Endothelial cell of umbilical vein (primary cell): ENCODE data around the gene ZNF529. TPM values are rescaled to one million over a fixed set of nuclear protein-coding genes. Genes with fewer than 3 reads are reported as not detected.

ENCODE experiments used
- BruUV-seq: library from RNA; stranded (reverse); fragments of 400-500 nt; replicated peaks from 2 replicates; lab custom pipeline; 2021; lab: Mats Ljungman, UMichigan
- CTCF ChIA-PET: fragments of 300-600, 350-600 bp; sonication (Branson Sonifier 250); formaldehyde crosslinking; loops from one replicate; lab custom pipeline; 2021; ENCODE audit warnings: antibody characterized with exemption, inconsistent platforms; lab: Charles Lee
- POLR2A ChIA-PET: fragments of 300-600, 350-600 bp; sonication (Branson Sonifier 250); formaldehyde crosslinking; loops from one replicate; lab custom pipeline; 2021; ENCODE audit warnings: antibody characterized with exemption, inconsistent platforms; lab: Charles Lee
- DNase-seq: peaks from one replicate; pipeline ENCODE4 v3.0.0-alpha.2; 2011; ENCODE audit warnings: low read depth, low spot score
- FAIRE-seq: peaks from 2 replicates; lab custom pipeline; 2011; peaks lifted over from hg19 to GRCh38; lab: Jason Lieb, UNC
- H2AFZ ChIP-seq: 2 replicates; pipeline ENCODE4 v1.6.0; 2012; ENCODE audit warnings: low read depth, low read length, control low read depth, inconsistent platforms
- H3K27ac ChIP-seq: 2 replicates; pipeline ENCODE4 v1.5.1; 2011; ENCODE audit warnings: low read depth, mild to moderate bottlenecking, control low read depth, low read length, moderate library complexity; ENCODE audit not compliant: insufficient read depth
- H3K27me3 ChIP-seq, 2 experiments: 2 replicates each; pipeline versions ENCODE4 v1.6.0 to v1.6.1; 2011; ENCODE audit warnings: low read length in 2 of 2, mixed read lengths in 1 of 2; ENCODE audit not compliant: control insufficient read depth in 2 of 2, insufficient read depth in 2 of 2
- H3K36me3 ChIP-seq, 2 experiments: 2 replicates in 1 of 2; 3 replicates in 1 of 2; pipeline ENCODE4 v1.5.1; 2011; ENCODE audit warnings: low read length in 2 of 2, mild to moderate bottlenecking in 1 of 2, moderate library complexity in 1 of 2; ENCODE audit not compliant: control insufficient read depth in 2 of 2, insufficient read depth in 2 of 2; ENCODE audit errors: extremely low read depth in 1 of 2
- H3K4me1 ChIP-seq: 3 replicates; pipeline ENCODE4 v1.5.1; 2011; ENCODE audit warnings: mild to moderate bottlenecking, low read length; ENCODE audit not compliant: control insufficient read depth, insufficient read depth; ENCODE audit errors: extremely low read depth
- H3K4me2 ChIP-seq: 2 replicates; pipeline ENCODE4 v1.6.1; 2011; ENCODE audit warnings: low read length, control low read depth, mixed read lengths; ENCODE audit not compliant: insufficient read depth
- H3K4me3 ChIP-seq, 3 experiments: fragments of 200-600 bp in 1 of 3; sonication (generic), shearing (Covaris generic) in 1 of 3; replicated peaks in 1 of 3; 2 replicates each; pipeline ENCODE4 v1.5.1; 2011 to 2016; ENCODE audit warnings: control low read depth in 3 of 3, low read length in 3 of 3, mild to moderate bottlenecking in 2 of 3, inconsistent platforms in 1 of 3, low read depth in 1 of 3, moderate library complexity in 1 of 3; ENCODE audit not compliant: insufficient read depth in 1 of 3
- H3K79me2 ChIP-seq: 2 replicates; pipeline ENCODE4 v1.6.0; 2012; ENCODE audit warnings: low read length, inconsistent platforms; ENCODE audit not compliant: control insufficient read depth, insufficient read depth
- H3K9ac ChIP-seq: replicated peaks from 2 replicates; pipeline ENCODE3; 2011; ENCODE audit warnings: low read length, control low read depth; ENCODE audit not compliant: insufficient read depth; ENCODE audit errors: extremely low read depth
- H3K9me1 ChIP-seq: replicated peaks from 3 replicates; pipeline ENCODE4 v1.6.0; 2011; ENCODE audit warnings: mild to moderate bottlenecking, low read length; ENCODE audit not compliant: control insufficient read depth, insufficient read depth; ENCODE audit errors: extremely low read depth
- H3K9me3 ChIP-seq: replicated peaks from 2 replicates; pipeline ENCODE4 v1.5.1; 2012; ENCODE audit warnings: low read length, inconsistent platforms; ENCODE audit not compliant: control insufficient read depth, insufficient read depth
- H4K20me1 ChIP-seq: replicated peaks from 2 replicates; pipeline ENCODE3; 2011; ENCODE audit warnings: mild to moderate bottlenecking, low read length; ENCODE audit not compliant: control insufficient read depth, insufficient read depth; ENCODE audit errors: extremely low read depth
- CTCF ChIP-seq, 2 donors: IDR thresholded peaks; 1 replicate in 1 of 2; 2 replicates in 1 of 2; pipeline ENCODE4 v1.5.1; 2011; ENCODE audit warnings: low read length in 2 of 2, mild to moderate bottlenecking in 2 of 2, moderate library complexity in 2 of 2, control low read depth in 1 of 2, inconsistent platforms in 1 of 2, low read depth in 1 of 2; ENCODE audit not compliant: insufficient read depth in 1 of 2; ENCODE audit errors: extremely low read depth in 1 of 2
- EZH2 ChIP-seq: IDR thresholded peaks from 2 replicates; pipeline ENCODE4 v1.6.1; 2012; ENCODE audit warnings: borderline replicate concordance, low read depth, mild to moderate bottlenecking, moderate library complexity, low read length, inconsistent platforms; ENCODE audit not compliant: severe bottlenecking
- FOS ChIP-seq: IDR thresholded peaks from 2 replicates; pipeline ENCODE4 v1.6.1; 2011; ENCODE audit warnings: mild to moderate bottlenecking, low read length, moderate library complexity, borderline replicate concordance; ENCODE audit not compliant: insufficient read depth
- GATA2 ChIP-seq: IDR thresholded peaks from 2 replicates; pipeline ENCODE4 v1.7.0; 2011; ENCODE audit warnings: low read depth, mild to moderate bottlenecking, moderate library complexity, mixed read lengths, low read length; ENCODE audit not compliant: insufficient read length, insufficient read depth
- JUN ChIP-seq: IDR thresholded peaks from 2 replicates; pipeline ENCODE4 v1.6.1; 2011; ENCODE audit warnings: borderline replicate concordance, low read depth; ENCODE audit not compliant: insufficient read length, insufficient read depth
- MAX ChIP-seq: IDR thresholded peaks from 2 replicates; pipeline ENCODE4 v1.6.1; 2011; ENCODE audit not compliant: insufficient read depth, insufficient read length
- MYC ChIP-seq: IDR thresholded peaks from one replicate; pipeline ENCODE4 v1.6.1; 2011; ENCODE audit warnings: mild to moderate bottlenecking, low read depth, low read length
- POLR2A ChIP-seq: IDR thresholded peaks from 2 replicates; pipeline ENCODE4 v1.6.1; 2012; ENCODE audit warnings: low read depth, mild to moderate bottlenecking, control low read depth, low read length
- POLR2AphosphoS5 ChIP-seq: IDR thresholded peaks from 2 replicates; pipeline ENCODE4 v1.6.1; 2012; ENCODE audit warnings: low read depth, mild to moderate bottlenecking, control low read depth, low read length, moderate library complexity; ENCODE audit not compliant: insufficient read depth
- dilution Hi-C: fragments of 300-500 bp; cut with MboI; formaldehyde crosslinking; loops from one replicate; pipeline ENCODE4 v1.15.0; 2019; ENCODE audit warnings: low sequenced_read_pairs; ENCODE audit not compliant: extremely low pct_ligation_motif_present
- intact Hi-C: fragments of 100-400 bp; cut with micrococcal nuclease; formaldehyde crosslinking; loops from one replicate; pipeline ENCODE4 v1.10.0; 2022
- polyA plus RNA-seq, 4 experiments: library from polyadenylated mRNA; depleted of rRNA in 3 of 4; stranded (reverse) in 3 of 4; unstranded in 1 of 4; fragments of >200 nt; gene quantifications; 2 replicates each; pipeline versions ENCODE4 v1.2.1 to v1.2.3, GENCODE V29; 2011 to 2012; ENCODE audit warnings: missing spikeins in 1 of 4
- total RNA-seq: library from RNA; stranded (reverse); gene quantifications from 2 replicates; pipeline ENCODE4 v1.2.3, GENCODE V29; 2021

The ZNF529 gene
- total and polyA plus RNA-seq, 2 donors (not counting 3 experiments of a cell fraction or from before 2014, with no cell fraction given) = 4.9 to 8.4 TPM

GRCh38 chr19:36564391-36564790 lies 8.7 kb downstream of the ZNF529 start:
- ChIA-PET POLR2A (no interaction called here), CTCF (no interaction called here)
- Histone ChIP-seq H3K9me3 (no peaks in the 10 kb centered on the region), H3K4me3 (no peak overlapping the region), H4K20me1 (no peaks in the 10 kb centered on the region), H3K79me2 (no peaks in the 10 kb centered on the region), H3K27me3 (no peaks in the 10 kb centered on the region), H3K36me3 (no peaks in the 10 kb centered on the region), H3K9me1 (no peaks in the 10 kb centered on the region), H3K27ac (no peak overlapping the region), H3K4me1 (no peaks in the 10 kb centered on the region), H3K4me2 (no peak overlapping the region), H3K9ac (no peak overlapping the region), H2AFZ (no peak overlapping the region)
- dilution Hi-C loops = no loop called here
- intact Hi-C loops = no loop called here
- no peak for DNase-seq
- no peak for FAIRE-seq
- TF ChIP-seq JUN (no peak), MYC (no peak), EZH2 (no peak), CTCF (IDR thresholded peaks at IDR 0.05; ENCODE audit: extremely low read depth in 1 of 2, insufficient read depth in 1 of 2, low read depth in 1 of 2, low read length in 2 of 2) (no peak), GATA2 (no peak), FOS (no peak), POLR2A (no peak), POLR2AphosphoS5 (no peak), MAX (no peak)
- BruUV-seq = no TSS peak
